GM12878 (cell line): Measurements from ENCODE around the gene BIRC3.

Experiments
- BACH1 ChIP-seq: fragments of 450-650 bp; IDR thresholded peaks from 2 replicates; pipeline ENCODE4 v1.6.1; 2017; ENCODE audit warnings: mild to moderate bottlenecking, borderline replicate concordance
- POLR2A ChIP-seq: IDR thresholded peaks from 2 replicates; pipeline ENCODE4 v1.6.1; 2011; ENCODE audit warnings: low read depth, mild to moderate bottlenecking, low read length
- POLR2AphosphoS5 ChIP-seq: IDR thresholded peaks from 2 replicates; pipeline ENCODE4 v1.6.1; 2011; ENCODE audit warnings: mild to moderate bottlenecking, low read length, inconsistent platforms
- TF ChIP-seq, protein P1 (sequence below): IDR thresholded peaks from 2 replicates; pipeline ENCODE4 v1.6.1; 2011; ENCODE audit warnings: low read depth, mild to moderate bottlenecking, low read length, moderate library complexity, borderline replicate concordance; ENCODE audit errors: extremely low read depth
- TF ChIP-seq, protein P2 (sequence below), 3 experiments: IDR thresholded peaks in 2 of 3; conservative IDR thresholded peaks in 1 of 3; 2 replicates each; pipeline ENCODE4 v1.5.1; 2011; ENCODE audit warnings: low read depth in 3 of 3, low read length in 3 of 3, mild to moderate bottlenecking in 3 of 3, control low read depth in 2 of 3, moderate library complexity in 2 of 3, inconsistent platforms in 1 of 3, mixed read lengths in 1 of 3; ENCODE audit not compliant: control insufficient read depth in 2 of 3, insufficient read depth in 1 of 3; ENCODE audit errors: extremely low read depth in 1 of 3

DNA sequence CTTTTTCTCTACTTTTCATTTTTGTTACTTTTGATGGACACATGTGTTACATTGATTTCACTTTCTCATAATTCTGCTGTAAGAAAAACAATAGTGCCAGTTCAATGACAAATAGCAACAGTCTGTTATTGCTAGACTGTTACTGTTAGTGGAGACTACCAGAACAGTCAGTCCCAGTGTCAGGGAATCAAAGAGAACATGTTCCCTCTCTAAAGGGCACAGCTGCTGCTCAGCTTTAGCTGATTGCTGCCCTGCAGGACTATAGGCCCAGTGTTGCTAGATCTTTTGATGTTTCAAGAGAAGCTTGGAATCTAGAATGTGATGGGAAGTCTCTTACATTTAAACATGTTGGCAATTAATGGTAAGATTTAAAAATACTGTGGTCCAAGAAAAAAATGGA is 3.4 kb downstream of the BIRC3 start:
- TF ChIP-seq BACH1, result no peak
- TF ChIP-seq, protein P1, sequence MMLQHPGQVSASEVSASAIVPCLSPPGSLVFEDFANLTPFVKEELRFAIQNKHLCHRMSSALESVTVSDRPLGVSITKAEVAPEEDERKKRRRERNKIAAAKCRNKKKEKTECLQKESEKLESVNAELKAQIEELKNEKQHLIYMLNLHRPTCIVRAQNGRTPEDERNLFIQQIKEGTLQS, result no peak
- TF ChIP-seq, protein P2, sequence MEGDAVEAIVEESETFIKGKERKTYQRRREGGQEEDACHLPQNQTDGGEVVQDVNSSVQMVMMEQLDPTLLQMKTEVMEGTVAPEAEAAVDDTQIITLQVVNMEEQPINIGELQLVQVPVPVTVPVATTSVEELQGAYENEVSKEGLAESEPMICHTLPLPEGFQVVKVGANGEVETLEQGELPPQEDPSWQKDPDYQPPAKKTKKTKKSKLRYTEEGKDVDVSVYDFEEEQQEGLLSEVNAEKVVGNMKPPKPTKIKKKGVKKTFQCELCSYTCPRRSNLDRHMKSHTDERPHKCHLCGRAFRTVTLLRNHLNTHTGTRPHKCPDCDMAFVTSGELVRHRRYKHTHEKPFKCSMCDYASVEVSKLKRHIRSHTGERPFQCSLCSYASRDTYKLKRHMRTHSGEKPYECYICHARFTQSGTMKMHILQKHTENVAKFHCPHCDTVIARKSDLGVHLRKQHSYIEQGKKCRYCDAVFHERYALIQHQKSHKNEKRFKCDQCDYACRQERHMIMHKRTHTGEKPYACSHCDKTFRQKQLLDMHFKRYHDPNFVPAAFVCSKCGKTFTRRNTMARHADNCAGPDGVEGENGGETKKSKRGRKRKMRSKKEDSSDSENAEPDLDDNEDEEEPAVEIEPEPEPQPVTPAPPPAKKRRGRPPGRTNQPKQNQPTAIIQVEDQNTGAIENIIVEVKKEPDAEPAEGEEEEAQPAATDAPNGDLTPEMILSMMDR (IDR thresholded peaks at IDR 0.05 in 2 of 3, conservative IDR thresholded peaks at IDR 0.05 in 1 of 3; ENCODE audit: control insufficient read depth in 2 of 3, extremely low read depth in 1 of 3, insufficient read depth in 1 of 3, low read depth in 3 of 3, low read length in 3 of 3), result no peak
- TF ChIP-seq POLR2A, result no peak
- no peak for TF ChIP-seq POLR2AphosphoS5
